GM12892 (cell line): Measurements from ENCODE around the gene C1R.

Experiments used
- POLR2A ChIP-seq: IDR thresholded peaks from 2 replicates; pipeline ENCODE4 v1.6.1; 2011; ENCODE audit warnings: low read depth, low read length, control low read depth
- POLR2AphosphoS5 ChIP-seq: IDR thresholded peaks from 2 replicates; pipeline ENCODE4 v1.6.1; 2011; ENCODE audit warnings: low read depth, low read length, control low read depth

DNA sequence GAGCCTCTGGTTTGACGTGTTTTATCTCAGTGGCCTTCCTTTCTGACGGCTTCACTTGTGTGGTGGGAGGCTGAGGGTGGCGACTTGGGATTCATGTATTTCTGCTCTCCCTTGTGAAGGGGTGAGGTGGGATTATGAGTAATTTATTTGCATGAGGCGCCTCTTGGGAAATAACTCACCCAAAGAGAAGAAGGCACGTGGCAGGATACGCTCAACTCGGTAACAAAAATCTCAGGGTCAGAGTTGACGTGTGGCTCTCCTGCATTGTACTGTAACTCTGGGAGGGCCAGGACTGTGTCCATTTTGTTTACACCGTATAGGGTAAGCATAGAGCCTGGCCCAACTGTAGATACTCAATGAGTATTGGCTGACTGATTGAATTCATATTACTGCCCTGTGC, 46.3 kb downstream of the C1R start:
- no peak for TF ChIP-seq POLR2A
- no peak for TF ChIP-seq POLR2AphosphoS5
